ENCODE measurements around the gene PABPN1L.

DNA sequence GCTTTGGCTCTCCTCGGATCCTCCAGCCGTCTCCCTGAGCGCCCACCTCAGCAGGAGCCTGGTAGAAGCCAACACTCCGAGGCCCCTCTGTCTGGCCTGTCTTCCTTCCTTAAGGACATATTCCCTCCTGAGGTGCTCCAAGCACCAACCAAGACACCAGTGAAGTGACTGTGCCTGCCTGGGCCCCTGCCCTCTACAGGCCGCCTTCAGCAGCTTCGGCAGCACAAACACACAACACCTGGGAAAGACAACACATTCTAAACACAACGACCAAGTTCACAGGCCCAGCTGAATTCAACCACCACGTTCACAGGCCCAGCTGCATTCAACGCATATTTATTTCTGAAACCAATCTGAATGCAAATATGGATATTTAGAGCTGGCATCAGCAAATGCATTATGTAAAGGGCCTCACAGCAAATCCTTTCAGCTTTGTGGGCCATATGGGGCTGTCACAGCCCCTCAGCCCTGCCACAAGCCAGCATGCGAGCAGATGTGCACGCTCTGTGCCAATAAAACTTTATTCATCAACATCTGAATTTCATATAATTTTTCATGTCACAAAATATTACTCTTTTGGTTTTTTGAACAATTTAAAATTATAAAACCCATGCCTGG lies 21.9 kb downstream of the PABPN1L start:
- TF ChIP-seq HDGF (IDR thresholded peaks at IDR 0.05; ENCODE audit: borderline replicate concordance) (no peak), FOXM1 (IDR thresholded peaks at IDR 0.05; ENCODE audit: borderline replicate concordance) (no peak), SUZ12 (IDR thresholded peaks at IDR 0.05) (no peak), ELF4 (IDR thresholded peaks at IDR 0.05) (no peak), BHLHE40 (IDR thresholded peaks at IDR 0.05; ENCODE audit: borderline replicate concordance) (no peak), FOXA1 (IDR thresholded peaks at IDR 0.05) (no peak)
